RCC 7860 (cell line): ENCODE measurements around the gene PIM1.
A peak's percentile ranks its signal among the peaks of the same experiment; 100 is the strongest.

ENCODE experiments used
- DNase-seq: peaks from one replicate; pipeline ENCODE4 v3.0.0-alpha.2; 2015; ENCODE audit warnings: low spot score
- FAIRE-seq: peaks from 2 replicates; lab custom pipeline; 2012; peaks lifted over from hg19 to GRCh38; lab: Jason Lieb, UNC

Gene PIM1

DNA sequence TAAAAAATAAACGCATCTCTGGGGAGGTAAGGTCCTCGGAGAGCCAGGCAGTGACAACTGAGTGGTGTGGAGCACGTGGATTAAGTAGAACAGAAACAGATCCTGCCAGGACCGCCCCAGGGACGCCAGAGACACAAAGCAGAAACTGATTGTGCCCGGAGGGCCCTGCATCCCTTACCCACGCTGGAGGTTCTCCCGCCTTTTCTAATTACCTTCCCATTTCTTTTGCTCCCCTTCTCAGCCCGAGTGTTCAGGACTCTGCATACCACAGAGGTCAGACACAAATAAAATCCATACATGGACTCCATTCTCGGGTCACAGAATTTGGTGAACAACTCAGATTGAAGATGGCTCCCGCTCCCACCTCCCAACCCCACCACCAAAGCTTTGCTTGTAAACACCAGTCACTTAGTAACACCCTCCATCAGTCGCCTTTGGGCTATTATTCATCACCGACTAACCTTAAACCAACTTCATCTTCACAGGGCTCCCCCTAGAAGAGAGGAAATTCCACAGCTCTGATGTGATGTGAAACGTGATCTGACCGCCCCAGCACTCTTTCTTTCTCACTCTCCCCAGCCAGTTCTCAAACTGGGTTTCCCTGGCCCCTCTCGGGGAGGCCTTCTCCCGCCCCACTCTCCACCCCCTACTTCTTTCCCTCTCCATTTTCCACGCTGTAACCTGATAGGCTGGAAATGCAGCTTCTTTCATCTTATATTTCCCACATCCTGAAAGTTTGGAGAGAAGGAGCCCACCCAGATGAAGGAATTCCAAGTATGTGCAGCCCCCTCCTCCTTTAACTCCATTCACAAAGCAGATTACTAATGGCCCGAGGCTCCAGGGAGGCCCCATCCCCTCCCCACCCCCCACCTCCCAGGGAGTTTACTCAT lies 32.5 kb upstream of the PIM1 start:
- FAIRE-seq (peak; percentile 83), DNase-seq (peak; percentile 98)

DNA sequence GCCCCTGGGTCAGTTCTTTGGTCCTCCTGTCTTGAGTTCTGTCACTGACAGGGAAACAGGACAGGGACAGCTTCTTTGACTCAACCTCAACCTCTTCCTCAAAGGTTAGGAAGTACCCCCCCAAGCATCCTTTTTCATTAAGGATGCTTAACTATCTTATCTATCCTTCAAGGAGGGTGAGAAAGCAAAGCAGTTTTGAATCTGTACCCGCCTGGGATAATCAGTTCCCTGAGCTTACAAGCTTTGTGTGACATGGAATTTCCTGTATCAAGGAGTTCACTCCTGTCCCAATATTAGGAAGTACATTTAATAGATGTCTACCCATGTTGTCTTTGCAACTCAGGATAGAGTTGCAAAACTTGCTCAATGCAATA lies 31.1 kb upstream of the PIM1 start:
- DNase-seq (no peak), FAIRE-seq (no peak)

DNA sequence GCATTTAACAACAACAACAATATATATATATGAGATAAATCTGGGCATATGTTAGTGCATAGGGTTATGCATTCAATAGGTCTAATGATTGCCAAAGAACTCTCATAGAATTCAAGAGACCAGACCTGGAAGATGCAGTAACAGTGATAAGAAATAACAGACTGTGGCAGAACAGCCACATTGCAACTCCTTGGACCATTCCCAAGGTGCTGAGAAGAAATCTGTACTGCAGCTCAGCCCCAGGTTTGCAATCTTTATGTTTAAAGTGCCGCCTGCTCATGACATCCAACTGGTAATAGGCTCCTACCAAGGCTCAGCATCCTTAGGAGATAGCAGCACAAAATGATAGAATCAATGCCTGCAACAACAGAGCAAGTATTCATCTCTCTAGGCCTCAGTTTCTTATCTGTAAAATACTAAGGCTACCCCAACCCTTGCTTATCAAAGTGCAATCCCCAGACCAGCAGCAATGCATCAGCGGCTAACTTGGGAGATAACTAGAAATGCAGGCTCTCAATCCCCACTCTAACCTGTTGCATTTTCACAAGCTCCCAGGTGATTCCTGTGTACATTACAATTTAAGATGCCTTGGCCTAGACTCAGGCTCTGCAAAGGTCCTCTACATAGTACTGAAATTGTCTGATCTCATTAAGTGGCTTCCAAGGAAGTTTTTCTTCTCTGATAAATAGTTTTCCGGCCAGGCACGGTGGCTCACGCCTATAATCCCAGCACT lies 30.6 kb upstream of the PIM1 start:
- DNase-seq (no peak), FAIRE-seq (no peak)

DNA sequence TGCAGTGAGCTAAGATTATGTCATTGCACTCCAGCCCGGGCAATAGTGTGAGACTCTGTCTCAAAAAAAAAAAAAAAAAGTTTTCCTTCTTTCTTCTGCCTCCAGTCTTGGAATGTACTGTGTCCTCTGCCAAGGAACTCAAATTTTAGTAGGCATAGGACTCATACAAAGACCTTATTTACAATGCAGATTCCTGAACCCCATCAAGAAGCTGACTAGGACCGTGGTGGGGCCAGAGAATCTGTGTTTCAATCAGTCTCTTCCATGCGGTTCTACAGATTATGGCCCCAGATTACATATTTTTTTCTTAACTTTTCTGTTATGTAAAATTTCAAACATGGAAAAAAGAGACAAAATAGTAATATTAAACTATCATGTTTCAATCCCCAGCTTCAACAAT lies 29.8 kb upstream of the PIM1 start:
- FAIRE-seq (no peak), DNase-seq (no peak)

DNA sequence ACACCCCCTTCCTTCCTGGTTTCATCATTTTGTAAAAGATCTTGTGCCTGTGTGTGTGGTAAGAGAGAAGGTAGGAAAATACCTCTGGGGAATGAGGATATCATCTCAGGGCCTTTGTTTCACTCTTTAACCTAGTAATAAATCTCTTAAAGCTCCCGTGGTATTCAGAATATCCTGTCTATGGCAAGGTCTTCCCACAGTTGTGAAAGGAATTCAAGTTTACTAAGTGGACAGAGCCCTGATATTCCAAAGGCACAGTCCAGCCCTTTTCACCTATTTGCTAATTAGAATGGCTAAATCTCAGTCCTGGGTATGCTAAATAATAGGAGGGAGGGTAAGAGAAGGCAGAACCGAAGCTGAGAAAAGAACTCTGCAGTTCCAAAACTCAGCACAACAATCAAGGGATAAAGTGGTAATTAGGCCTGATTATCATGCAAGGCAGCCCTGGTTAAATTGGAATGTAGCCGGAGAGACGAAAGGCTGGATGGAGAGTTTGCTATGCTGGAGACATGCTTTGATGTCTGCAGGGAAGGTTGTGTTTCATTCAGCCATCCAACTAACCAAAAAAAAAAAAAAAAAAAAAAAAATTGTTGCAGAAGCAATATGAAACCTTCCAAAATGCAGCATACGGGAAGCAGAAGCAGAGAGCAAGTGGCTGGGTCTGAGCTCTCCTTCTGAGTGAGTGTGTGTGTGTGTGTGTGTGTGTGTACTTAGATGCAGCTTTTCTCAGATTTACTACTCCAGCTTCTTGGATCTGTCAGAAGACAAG lies 28.5 kb upstream of the PIM1 start:
- DNase-seq (no peak), FAIRE-seq (no peak)

DNA sequence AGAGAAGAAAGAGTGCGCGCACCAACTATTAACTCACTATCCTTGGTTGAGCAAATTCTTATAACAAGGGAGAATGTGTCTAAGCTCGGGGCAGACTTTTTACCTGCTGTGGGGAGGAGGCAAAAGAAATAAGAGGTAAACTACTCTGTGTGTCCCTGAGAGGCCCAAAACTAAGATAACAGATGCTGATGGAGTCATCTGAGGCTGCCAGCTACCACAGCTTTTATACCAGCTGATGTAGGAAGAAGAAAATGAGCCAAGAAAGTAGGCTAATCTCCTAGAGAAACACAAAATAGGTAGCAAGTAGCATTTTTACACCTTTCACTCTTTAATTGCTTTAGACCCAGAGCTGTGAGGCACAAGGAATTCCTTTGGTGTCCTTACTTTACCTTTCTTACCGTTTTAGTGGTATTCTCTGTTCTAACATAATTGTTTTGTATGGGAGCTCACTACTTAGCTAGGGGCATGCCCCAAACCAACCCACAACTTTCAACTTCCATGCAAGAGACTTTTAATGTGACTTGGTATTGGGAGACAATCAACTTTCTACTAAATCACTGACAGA lies 27.8 kb upstream of the PIM1 start:
- no peak for FAIRE-seq

DNA sequence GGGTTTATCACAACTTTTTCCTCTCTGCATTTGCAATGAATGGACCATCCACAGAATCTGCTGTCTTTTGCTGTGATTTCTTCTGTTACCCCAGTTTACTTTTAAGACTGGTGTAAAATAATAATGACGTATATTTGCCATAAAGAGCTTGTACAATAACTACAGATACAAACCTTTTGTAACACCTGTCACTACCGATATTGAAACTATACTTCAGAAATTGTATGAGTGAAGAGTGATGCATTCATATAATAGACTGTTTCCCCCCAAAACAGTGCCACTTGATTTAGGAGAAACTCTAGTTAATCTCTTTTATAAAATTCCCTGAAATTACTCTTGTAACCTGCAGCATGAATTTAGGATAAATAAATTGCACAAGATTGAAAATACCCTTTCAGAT lies 26.4 kb upstream of the PIM1 start:
- FAIRE-seq, result no peak
- no peak for DNase-seq

More for the DNA sequence above, 27.8 kb upstream of the PIM1 start:
- DNase-seq, result no peak

DNA sequence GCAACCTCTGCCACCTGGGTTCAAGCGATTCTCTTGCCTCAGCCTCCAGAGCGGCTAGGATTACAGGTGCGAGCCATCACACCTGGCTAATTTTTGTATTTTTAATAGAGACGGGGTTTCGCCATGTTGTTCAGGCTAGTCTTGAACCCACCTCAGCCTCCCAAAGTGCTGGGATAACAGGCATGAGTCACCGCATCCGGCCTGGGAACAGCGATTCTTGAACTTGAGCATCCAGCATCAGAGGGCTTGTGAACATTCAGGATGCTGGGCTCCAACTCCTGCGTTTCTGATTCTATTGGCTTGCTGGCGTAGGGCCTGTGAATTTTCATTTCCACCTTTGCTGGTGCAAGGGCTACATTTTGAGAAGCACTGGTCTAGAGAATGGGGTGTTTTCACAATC lies 24.5 kb upstream of the PIM1 start:
- no peak for DNase-seq
- FAIRE-seq, result no peak

DNA sequence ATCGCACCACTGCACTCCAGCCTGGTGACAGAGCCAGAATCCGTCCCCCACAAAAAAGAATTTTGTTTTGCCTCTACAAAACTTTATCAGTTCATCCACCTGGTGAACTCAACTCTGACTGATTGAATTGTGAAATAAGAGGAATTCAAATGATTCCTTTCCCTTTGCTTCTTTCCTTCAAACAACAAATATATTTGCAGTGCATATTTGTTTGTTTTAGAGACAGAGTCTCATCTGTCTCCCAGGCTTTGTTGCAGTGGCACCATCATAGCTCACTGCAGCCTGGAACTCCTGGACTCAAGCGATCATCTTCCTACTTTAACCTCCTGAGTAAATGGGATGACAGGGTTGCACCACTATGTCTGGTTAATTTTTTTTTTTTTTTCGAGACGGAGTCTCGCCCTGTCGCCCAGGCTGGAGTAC lies 23.2 kb upstream of the PIM1 start:
- FAIRE-seq (no peak), DNase-seq (no peak)

DNA sequence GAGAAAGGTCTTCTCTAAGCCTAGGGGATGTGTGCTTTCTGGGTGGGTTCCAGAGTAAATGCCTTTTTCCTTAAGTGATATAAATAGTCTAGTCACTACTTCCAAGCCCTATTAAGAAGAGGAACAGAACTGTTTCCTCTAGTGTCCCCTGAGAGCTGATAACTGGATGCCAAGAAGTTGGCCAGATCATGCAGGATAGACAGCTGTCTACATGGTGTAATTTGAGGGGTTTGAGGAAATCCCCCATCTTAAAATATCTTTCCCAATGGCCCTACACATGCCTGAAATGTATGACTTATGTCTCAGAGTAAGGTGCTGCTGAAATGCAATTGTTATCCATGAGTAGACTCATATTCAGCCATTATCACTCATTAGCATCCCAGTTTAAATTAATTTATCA lies 20.2 kb upstream of the PIM1 start:
- DNase-seq (no peak), FAIRE-seq (no peak)

DNA sequence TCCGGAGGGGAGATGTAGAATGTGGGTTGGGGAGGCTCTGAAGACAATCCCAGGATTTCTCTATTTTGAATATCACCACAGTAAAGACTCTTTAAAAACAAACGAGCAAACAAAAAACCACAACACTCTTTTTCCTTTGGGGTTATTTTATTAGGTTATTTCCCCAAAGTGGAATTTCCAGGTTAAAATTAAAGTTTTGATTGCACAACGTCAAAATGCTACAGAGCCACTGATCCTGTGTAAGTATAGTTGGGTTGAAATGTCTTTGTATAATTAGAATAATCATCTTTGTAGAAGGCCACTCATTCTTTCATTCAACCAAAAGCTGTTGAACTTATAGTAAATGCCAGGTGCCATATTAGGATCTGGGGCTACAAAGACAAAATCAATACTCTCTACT lies 19.6 kb upstream of the PIM1 start:
- no peak for FAIRE-seq
- DNase-seq, result no peak

DNA sequence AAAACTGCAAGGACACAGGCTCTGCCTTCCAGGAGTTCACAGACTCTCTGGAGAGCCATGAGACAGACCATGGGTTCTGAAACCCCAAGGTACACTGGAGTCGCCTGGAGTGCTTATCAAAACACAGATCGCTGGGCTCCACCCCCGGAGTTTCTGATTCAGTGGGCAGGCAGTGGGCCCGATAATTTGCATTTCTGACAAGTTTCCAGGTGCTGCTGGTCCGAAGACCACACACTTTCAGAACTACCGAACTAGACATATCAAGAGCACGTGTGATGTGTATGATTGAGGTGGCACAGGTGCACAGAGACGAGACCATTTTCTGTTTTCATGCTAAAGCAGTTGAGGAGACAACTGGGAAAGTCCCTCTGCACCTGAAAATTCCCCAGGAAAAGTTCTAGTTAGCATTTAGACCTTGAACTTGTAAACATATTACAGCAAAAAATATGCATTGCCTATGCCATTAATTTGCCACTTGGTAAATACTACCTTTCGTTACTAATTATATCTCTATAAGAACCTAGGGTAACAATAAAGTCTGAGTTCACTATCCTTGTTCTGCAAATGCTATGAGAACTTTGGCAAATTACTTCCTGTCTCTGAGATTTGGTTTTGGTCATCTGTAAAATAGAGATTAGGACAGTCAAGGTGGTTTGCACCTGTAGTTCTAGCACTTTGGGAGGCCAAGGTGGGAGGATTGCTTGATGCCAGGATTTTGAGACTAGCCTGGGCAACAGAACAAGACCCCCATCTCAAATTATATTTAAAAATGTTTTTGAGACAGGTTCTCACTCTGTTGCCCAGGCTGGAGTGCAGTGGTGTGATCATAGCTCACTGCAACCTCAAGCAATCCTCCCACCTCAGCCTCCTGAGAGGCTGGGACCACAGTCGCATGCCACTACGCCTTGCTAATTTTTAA lies 14.3 kb upstream of the PIM1 start:
- DNase-seq, result no peak
- FAIRE-seq, result no peak

DNA sequence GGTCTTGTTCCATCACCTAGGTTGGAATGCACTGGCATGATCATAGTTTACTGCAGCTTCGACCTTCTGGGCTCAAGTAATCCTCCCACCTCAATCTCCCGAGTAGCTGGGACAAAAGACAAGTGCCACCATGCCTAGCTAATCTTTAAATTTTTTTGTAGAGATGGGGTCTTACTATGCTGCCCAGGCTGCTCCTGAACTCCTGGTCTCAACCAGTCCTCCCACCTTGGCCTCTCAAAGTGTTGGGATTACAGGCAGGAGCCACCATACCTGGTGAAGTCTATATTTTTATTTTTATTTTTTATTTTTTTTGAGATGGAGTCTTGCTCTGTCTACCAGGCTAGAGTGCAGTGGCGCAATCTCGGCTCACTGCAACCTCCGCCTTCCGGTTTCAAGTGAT lies 11.4 kb upstream of the PIM1 start:
- FAIRE-seq, result no peak
- no peak for DNase-seq

DNA sequence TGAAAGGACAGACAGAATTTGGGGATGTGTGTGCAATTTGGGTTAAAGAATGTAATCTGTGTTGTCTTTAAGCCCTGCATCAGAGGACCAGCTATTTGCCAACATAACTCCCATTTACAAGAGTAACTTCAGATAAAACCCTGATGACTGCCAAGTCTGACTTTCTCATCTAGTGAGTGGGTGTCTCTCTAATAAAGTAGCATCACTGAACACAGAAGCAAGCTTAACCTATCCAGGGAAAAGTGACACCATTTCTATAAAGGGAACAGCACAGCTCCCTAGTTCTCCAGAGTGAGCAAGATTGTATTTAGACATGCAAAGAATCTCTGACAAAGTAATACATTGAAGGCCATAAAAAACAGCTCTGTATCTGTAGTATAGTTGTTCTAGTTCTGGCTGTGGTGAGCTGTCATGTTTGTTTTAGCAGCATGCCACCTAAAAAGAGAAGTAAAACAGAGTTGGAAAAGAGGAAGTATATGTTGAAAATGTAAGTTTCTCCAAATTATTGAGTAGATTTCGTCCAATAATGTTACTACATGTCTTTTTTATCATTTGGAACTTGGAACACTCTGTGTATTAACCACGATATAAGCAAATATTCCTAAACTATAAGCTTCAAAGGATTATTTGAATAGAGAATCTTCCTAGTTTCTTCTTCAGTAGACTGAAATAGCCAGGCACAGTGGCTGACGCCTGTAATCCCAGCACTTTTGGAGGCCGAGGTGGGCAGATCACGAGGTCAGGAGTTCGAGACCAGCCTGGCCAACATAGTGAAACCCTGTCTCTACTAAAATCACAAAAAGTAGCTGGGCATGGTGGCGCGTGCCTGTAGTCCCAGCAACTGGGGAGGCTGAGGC lies 8.8 kb upstream of the PIM1 start:
- DNase-seq (no peak), FAIRE-seq (no peak)

DNA sequence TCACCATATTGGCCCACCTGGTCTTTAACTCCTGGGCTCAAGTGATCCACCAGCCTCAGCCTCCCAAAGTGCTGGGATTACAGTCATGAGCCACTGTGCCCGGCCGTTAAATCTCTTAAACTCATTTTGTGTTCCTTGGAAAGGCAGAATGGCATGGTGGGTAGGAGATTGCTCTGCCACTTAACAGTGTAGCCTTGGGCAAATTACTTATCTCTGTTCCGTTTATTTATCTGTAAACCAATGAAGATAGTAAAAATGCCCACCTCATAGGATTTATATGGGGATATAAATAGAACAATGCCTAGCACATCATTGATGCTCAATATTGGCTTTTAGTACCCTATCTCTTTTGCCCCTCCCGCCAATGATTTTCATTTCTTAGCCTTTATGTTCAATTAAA lies 7.2 kb upstream of the PIM1 start:
- DNase-seq (no peak), FAIRE-seq (no peak)

DNA sequence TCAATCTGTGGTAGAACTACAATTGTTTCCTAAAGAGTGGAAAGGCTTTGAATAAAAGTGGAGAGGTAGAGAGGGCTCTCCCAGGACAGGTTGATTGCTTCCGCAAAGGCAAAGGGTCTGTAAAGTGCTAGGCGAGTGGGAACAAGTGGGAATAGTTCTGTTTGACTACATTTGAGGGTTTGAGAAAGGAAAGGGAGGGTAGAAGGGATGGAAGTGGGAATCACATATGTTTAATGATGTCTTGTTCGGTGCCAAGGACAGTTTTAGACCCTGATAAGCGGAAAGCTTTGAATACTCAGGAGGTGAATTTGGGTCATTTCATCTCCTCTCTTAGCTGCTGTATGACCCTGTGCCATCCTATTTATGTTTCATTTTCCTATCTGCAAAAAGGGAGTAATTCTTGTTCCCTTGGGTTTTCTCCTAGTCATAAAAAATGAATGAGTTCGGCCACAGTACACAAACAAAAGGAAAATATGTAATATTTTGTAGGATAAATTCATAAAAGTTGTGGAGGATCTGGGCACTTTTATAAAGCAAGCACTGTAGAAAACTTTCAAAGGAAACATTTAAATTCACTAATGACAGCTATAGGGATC lies 1.7 kb upstream of the PIM1 start:
- no peak for DNase-seq
- no peak for FAIRE-seq

DNA sequence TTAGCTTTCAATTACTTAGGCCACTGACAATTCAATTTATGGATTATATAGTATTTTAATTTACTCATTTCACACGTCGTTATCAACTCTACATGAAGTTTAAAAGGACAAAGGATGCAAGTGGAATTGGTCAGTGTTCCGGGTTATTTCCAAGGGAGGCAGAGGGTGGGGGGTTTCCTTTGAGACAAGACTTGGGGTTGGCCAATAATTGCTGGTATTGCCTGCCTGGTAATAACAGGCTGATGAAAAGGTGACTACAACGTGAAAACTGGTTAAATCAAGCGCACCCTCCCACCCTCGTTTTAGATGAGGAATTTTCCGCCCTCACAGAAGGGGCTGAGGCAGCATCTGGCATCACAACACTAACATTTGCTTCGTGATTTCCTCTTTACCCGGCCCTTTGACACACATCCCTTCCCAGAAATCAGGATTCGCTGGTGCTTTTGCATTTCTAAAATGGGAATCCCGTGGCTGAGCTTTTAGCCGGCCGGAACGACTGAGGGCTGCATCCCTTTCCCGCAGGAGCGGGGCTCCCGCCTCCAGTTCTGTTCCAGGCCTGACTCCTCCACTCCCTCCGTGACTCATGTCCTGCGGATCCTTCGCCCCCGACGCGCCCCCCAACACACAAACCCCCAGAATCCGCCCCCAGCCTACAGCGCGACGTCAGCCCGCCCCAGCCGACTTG lies 999 bp upstream of the PIM1 start:
- DNase-seq (peak; percentile 54), FAIRE-seq (no peak)
